ENCODE data around the gene TMEM271.

The TMEM271 gene

GRCh38 chr4:533318-534100 is 42.6 kb downstream of the TMEM271 start:
- DNase-seq = no peak

GRCh38 chr4:532588-533317 is 43.3 kb downstream of the TMEM271 start:
- no peak for DNase-seq

GRCh38 chr4:531721-532565 is 44.2 kb downstream of the TMEM271 start:
- no peak for DNase-seq

GRCh38 chr4:531076-531475 is 45.0 kb downstream of the TMEM271 start:
- no peak for DNase-seq

- no peak for DNase-seq
These were observed 45.9 kb downstream of the TMEM271 start for GRCh38 chr4:530017-530781.

- DNase-seq = no peak
These were observed 46.5 kb downstream of the TMEM271 start for GRCh38 chr4:529563-529962.

- no peak for DNase-seq
These were observed 47.3 kb downstream of the TMEM271 start for GRCh38 chr4:528835-529234.

GRCh38 chr4:528296-528695 is 47.8 kb downstream of the TMEM271 start:
- DNase-seq = no peak

GRCh38 chr4:526971-527460 is 49.1 kb downstream of the TMEM271 start:
- DNase-seq = no peak

GRCh38 chr4:526189-526909 is 49.7 kb downstream of the TMEM271 start:
- DNase-seq = no peak

- no peak for DNase-seq
These were observed 50.4 kb downstream of the TMEM271 start for GRCh38 chr4:525660-526059.

- no peak for DNase-seq
These were observed 51.9 kb downstream of the TMEM271 start for GRCh38 chr4:524196-524595.
